Prostate gland (tissue), 2 donors: ENCODE results near the gene KLF11.

Experiments used
- POLR2AphosphoS5 ChIP-seq: sonication (generic); formaldehyde crosslinking; IDR thresholded peaks from one replicate; pipeline ENCODE4 v1.6.1; 2017; ENCODE audit warnings: antibody characterized with exemption
- TF ChIP-seq, protein P1 (sequence below), 4 experiments: fragments of 200-600 bp in 2 of 4; fragments of 450-650 bp in 2 of 4; sonication (generic) in 2 of 4; IDR thresholded peaks; 1 replicate in 3 of 4; 2 replicates in 1 of 4; pipeline ENCODE4 v1.5.1; 2016 to 2019; ENCODE audit warnings: antibody characterized with exemption in 4 of 4, mild to moderate bottlenecking in 2 of 4, moderate library complexity in 2 of 4

DNA sequence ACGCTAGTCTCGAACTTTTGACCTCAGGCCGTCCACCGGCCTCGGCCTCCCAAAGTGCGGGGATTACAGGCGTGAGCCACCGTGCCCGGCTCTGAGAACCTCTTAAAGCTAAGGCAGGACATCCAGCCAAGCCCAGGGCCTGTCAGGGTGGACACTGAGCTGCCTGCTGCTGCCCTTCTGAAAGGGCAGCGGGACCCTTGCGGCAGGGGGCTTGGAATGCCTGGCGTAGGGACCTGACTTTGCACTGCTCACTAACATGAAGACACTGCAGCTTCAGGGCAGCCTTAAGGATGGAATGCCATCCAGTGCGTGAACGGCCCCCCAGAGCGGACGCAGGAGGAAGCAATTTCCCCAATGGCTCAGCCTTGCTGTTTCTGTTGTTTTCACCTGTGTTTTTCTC lies 27.8 kb downstream of the KLF11 start:
- TF ChIP-seq, protein P1, sequence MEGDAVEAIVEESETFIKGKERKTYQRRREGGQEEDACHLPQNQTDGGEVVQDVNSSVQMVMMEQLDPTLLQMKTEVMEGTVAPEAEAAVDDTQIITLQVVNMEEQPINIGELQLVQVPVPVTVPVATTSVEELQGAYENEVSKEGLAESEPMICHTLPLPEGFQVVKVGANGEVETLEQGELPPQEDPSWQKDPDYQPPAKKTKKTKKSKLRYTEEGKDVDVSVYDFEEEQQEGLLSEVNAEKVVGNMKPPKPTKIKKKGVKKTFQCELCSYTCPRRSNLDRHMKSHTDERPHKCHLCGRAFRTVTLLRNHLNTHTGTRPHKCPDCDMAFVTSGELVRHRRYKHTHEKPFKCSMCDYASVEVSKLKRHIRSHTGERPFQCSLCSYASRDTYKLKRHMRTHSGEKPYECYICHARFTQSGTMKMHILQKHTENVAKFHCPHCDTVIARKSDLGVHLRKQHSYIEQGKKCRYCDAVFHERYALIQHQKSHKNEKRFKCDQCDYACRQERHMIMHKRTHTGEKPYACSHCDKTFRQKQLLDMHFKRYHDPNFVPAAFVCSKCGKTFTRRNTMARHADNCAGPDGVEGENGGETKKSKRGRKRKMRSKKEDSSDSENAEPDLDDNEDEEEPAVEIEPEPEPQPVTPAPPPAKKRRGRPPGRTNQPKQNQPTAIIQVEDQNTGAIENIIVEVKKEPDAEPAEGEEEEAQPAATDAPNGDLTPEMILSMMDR (IDR thresholded peaks at IDR 0.05), result no peak
- no peak for TF ChIP-seq POLR2AphosphoS5
